HG03097 (cell line): ENCODE results near the gene SLC35F1.
"Not testable (repeated sequence)": the region's sequence is repeated elsewhere in the genome, so short reads cannot be mapped to it uniquely, and the experiment has no call there.

Experiments
- ATAC-seq: cut with Tn5 transposase; IDR thresholded peaks from one replicate; pipeline ENCODE4 v1.9.1; 2021; ENCODE audit not compliant: unreplicated experiment, low FRiP score

SLC35F1 gene

GRCh38 chr6:117924690-117925089, 17.6 kb downstream of the SLC35F1 start:
- no peak for ATAC-seq

GRCh38 chr6:117927866-117928265, 20.8 kb downstream of the SLC35F1 start:
- ATAC-seq: no peak

- no peak for ATAC-seq
These were observed 21.8 kb downstream of the SLC35F1 start for GRCh38 chr6:117928833-117929232.

- ATAC-seq: no peak
These were observed 22.4 kb downstream of the SLC35F1 start for GRCh38 chr6:117929501-117929900.

GRCh38 chr6:117930645-117931044, 23.6 kb downstream of the SLC35F1 start:
- no peak for ATAC-seq

- no peak for ATAC-seq
These were observed 24.9 kb downstream of the SLC35F1 start for GRCh38 chr6:117932001-117932400.

- no peak for ATAC-seq
These were observed 25.6 kb downstream of the SLC35F1 start for GRCh38 chr6:117932676-117933075.

GRCh38 chr6:117933471-117933870, 26.4 kb downstream of the SLC35F1 start:
- no peak for ATAC-seq

- ATAC-seq: no peak
These were observed 31.4 kb downstream of the SLC35F1 start for GRCh38 chr6:117938311-117938995.

GRCh38 chr6:117947234-117947633, 40.2 kb downstream of the SLC35F1 start:
- no peak for ATAC-seq

GRCh38 chr6:117951783-117952182, 44.7 kb downstream of the SLC35F1 start:
- ATAC-seq: no peak

- ATAC-seq: no peak
These were observed 48.7 kb downstream of the SLC35F1 start for GRCh38 chr6:117955684-117956256.

GRCh38 chr6:117956386-117956785, 49.3 kb downstream of the SLC35F1 start:
- ATAC-seq: no peak

GRCh38 chr6:117958536-117958935, 51.5 kb downstream of the SLC35F1 start:
- ATAC-seq: no peak

GRCh38 chr6:117960877-117961276, 53.8 kb downstream of the SLC35F1 start:
- ATAC-seq: no peak

- no peak for ATAC-seq
These were observed 54.2 kb downstream of the SLC35F1 start for GRCh38 chr6:117961301-117961700.

GRCh38 chr6:117965763-117966162, 58.7 kb downstream of the SLC35F1 start:
- ATAC-seq: not testable (repeated sequence)

GRCh38 chr6:117971637-117972036, 64.6 kb downstream of the SLC35F1 start:
- ATAC-seq: no peak

GRCh38 chr6:117974914-117975627, 68.0 kb downstream of the SLC35F1 start:
- no peak for ATAC-seq

- no peak for ATAC-seq
These were observed 69.1 kb downstream of the SLC35F1 start for GRCh38 chr6:117976030-117976651.

- ATAC-seq: no peak
These were observed 78.9 kb downstream of the SLC35F1 start for GRCh38 chr6:117985916-117986315.
